ENCODE data around the gene PHF3. TPM values are rescaled to one million over a fixed set of nuclear protein-coding genes. Genes with fewer than 3 reads are reported as not detected.

Gene PHF3
- total RNA-seq, 1 experiment from 2014 or later = 66.6 TPM

DNA sequence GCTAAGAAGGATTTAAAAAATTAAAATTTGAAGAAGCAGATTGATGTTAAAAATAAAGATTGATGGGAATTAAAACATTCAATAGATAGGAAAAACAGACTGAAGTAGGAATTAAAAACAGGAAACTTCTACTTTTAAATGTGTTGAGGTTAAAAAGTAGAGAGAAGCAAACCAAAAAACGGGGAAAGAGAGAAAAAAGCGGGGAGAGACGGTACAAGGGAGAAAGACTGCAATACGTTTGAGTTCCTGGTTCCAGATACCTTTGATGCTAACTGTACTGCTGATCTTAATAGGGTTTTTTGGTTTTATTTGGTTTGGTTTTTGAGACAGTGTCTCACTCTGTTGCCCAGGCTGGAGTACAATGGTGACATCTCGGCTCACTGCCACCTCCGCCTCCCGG is 36.4 kb upstream of the PHF3 start:
- Histone ChIP-seq H3K4me2 (ENCODE audit: insufficient read depth, insufficient read length, low read length) (no peak overlapping the region), H4K20me1 (ENCODE audit: control insufficient read depth, insufficient read depth, insufficient read length) (no peaks in the 10 kb centered on the region), H3K9ac (ENCODE audit: extremely low read depth, insufficient read length, low read length) (no peak overlapping the region), H2AFZ (ENCODE audit: low read length) (no peak overlapping the region), H3K4me1 (ENCODE audit: insufficient read depth, low read length) (no peaks in the 10 kb centered on the region), H3T11ph (ENCODE audit: low read length) (no peak overlapping the region), H2BK120ac (ENCODE audit: low read depth, low read length, poor library complexity, severe bottlenecking) (no peak overlapping the region), H2BK20ac (ENCODE audit: low read depth, low read length, poor library complexity, severe bottlenecking) (no peak overlapping the region), H4K8ac (replicated peaks; ENCODE audit: insufficient read length, low read depth, low read length) (no peak overlapping the region), H2AK5ac (ENCODE audit: insufficient read length, low read length) (no peak overlapping the region), H2BK15ac (ENCODE audit: low read depth, low read length) (no peak overlapping the region), H3K14ac (ENCODE audit: insufficient read depth, low read length) (no peak overlapping the region), H3K56ac (ENCODE audit: insufficient read length, low read depth, low read length) (no peak overlapping the region), H3K23ac (ENCODE audit: insufficient read length, low read depth, low read length) (no peak overlapping the region), H3K79me1 (ENCODE audit: insufficient read depth, low read depth, low read length, poor library complexity, severe bottlenecking) (no peaks in the 10 kb centered on the region), H3K27ac (ENCODE audit: insufficient read length, low read depth, low read length) (no peak overlapping the region), H4K5ac (ENCODE audit: insufficient read length, low read depth, low read length) (no peak overlapping the region), H3K9me3 (ENCODE audit: control insufficient read depth, low read depth, low read length) (no peaks in the 10 kb centered on the region), H4K91ac (ENCODE audit: insufficient read length, low read depth, low read length) (no peak overlapping the region), H2BK12ac (ENCODE audit: insufficient read length, low read depth, low read length) (no peak overlapping the region), H3K79me2 (ENCODE audit: insufficient read depth, low read length) (no peaks in the 10 kb centered on the region), H3K27me3 (ENCODE audit: insufficient read depth, low read length) (no peaks in the 10 kb centered on the region), H3K23me2 (ENCODE audit: insufficient read length, low read depth, low read length, poor library complexity, severe bottlenecking) (peaks cover 6% of the 10 kb centered on the region), H3K18ac (ENCODE audit: insufficient read length, low read depth, low read length) (no peak overlapping the region), H2BK5ac (ENCODE audit: insufficient read length, low read length) (no peak overlapping the region), H3K4ac (ENCODE audit: low read depth, low read length) (no peak overlapping the region)
- DNase-seq = no peak
- Mint-ChIP-seq H3K4me3 (peak overlapping the region; percentile 80 to 87; a peak in 3 of 5 replicates), H3K36me3 (ENCODE audit: insufficient read depth in 1 of 3, low read depth in 3 of 3) (no peaks in the 10 kb centered on the region), H3K4me1 (peaks cover 2 to 13% of the 10 kb centered on the region in 2 experiments; a peak in 3 of 4 replicates), H3K9me3 (no peaks in the 10 kb centered on the region), H3K27me3 (ENCODE audit: low read depth) (no peaks in the 10 kb centered on the region), H3K27ac (no peak overlapping the region; a peak in 1 of 7 replicates)
- TF ChIP-seq, protein P1, sequence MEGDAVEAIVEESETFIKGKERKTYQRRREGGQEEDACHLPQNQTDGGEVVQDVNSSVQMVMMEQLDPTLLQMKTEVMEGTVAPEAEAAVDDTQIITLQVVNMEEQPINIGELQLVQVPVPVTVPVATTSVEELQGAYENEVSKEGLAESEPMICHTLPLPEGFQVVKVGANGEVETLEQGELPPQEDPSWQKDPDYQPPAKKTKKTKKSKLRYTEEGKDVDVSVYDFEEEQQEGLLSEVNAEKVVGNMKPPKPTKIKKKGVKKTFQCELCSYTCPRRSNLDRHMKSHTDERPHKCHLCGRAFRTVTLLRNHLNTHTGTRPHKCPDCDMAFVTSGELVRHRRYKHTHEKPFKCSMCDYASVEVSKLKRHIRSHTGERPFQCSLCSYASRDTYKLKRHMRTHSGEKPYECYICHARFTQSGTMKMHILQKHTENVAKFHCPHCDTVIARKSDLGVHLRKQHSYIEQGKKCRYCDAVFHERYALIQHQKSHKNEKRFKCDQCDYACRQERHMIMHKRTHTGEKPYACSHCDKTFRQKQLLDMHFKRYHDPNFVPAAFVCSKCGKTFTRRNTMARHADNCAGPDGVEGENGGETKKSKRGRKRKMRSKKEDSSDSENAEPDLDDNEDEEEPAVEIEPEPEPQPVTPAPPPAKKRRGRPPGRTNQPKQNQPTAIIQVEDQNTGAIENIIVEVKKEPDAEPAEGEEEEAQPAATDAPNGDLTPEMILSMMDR (conservative IDR thresholded peaks at IDR 0.05) = no peak
- no CpG with 5 or more reads among the region's 7 CpGs for WGBS (ENCODE audit: extremely low coverage, insufficient read length, low lambda C conversion rate)

Data from H9 (cell line).